Measurements from ENCODE around the gene JDP2. TPM values are rescaled to one million over a fixed set of nuclear protein-coding genes. Genes with fewer than 3 reads are reported as not detected.
A peak's percentile ranks its signal among the peaks of the same experiment; 100 is the strongest.

JDP2 gene
- total RNA-seq, 1 experiment from 2014 or later: 22.8 TPM

DNA sequence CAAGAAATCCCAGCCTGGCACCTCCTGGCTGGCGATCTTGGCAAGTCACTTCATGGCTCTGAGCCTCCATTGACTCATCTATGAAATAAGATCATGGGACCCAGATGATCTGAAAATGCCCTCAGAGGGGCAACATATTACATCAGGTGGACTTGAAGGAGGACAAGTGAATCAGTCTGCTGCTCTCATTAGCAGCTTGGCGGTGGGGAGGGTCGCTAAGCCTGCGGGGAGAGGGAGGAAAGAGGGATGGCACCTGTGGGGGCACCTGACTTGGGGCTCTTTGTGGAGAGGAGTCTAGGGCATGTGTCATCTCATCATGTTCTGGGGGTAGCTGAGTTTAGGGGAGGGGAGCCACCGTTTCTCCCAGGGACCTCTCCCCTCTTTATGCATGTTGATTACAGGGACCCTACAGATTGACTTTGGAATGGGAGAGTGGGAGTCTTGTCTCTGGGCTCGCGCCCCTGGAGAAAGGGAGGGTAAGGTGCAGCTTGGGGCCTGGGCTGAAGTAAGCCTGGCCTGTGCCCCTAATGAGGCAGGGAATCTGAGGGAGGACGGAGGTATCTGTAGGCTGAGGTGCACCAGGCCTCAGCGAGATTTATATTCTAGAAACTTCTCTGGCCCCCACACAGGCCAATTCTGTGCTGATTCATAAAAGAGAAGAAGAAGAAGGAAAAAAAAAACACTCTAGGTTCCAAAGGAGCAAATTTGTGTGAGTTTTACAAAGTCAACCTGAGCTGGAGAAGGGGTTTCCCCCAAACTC lies 65.2 kb downstream of the JDP2 start:
- H2BK20ac ChIP-seq (ENCODE audit: low read depth, low read length, poor library complexity, severe bottlenecking): no peak overlapping the region
- no peaks in the 10 kb centered on the region for H3K9me3 Mint-ChIP-seq
- no peaks in the 10 kb centered on the region for H3K79me2 ChIP-seq (ENCODE audit: insufficient read depth, low read length)
- H3K36me3 Mint-ChIP-seq (ENCODE audit: insufficient read depth in 1 of 3, low read depth in 3 of 3): no peaks in the 10 kb centered on the region
- no peak overlapping the region for H4K91ac ChIP-seq (ENCODE audit: insufficient read length, low read depth, low read length)
- WGBS (ENCODE audit: extremely low coverage, insufficient read length, low lambda C conversion rate): no CpG with 5 or more reads among the region's 9 CpGs
- H3K27ac ChIP-seq (ENCODE audit: insufficient read length, low read depth, low read length): no peak overlapping the region
- no peaks in the 10 kb centered on the region for H3K4me1 ChIP-seq (ENCODE audit: insufficient read depth, low read length)
- H3K4ac ChIP-seq (ENCODE audit: low read depth, low read length): no peak overlapping the region
- no peak overlapping the region for H3K4me2 ChIP-seq (ENCODE audit: insufficient read depth, insufficient read length, low read length)
- no peaks in the 10 kb centered on the region for H3K23me2 ChIP-seq (ENCODE audit: insufficient read length, low read depth, low read length, poor library complexity, severe bottlenecking)
- no peak overlapping the region for H3K56ac ChIP-seq (ENCODE audit: insufficient read length, low read depth, low read length)
- no peak overlapping the region for H3K23ac ChIP-seq (ENCODE audit: insufficient read length, low read depth, low read length)
- peaks cover 2 to 3% of the 10 kb centered on the region in 2 experiments; a peak in 2 of 4 replicates for H3K4me1 Mint-ChIP-seq
- H2BK5ac ChIP-seq (ENCODE audit: insufficient read length, low read length): no peak overlapping the region
- H2AK5ac ChIP-seq (ENCODE audit: insufficient read length, low read length): no peak overlapping the region
- TF ChIP-seq, protein P1, sequence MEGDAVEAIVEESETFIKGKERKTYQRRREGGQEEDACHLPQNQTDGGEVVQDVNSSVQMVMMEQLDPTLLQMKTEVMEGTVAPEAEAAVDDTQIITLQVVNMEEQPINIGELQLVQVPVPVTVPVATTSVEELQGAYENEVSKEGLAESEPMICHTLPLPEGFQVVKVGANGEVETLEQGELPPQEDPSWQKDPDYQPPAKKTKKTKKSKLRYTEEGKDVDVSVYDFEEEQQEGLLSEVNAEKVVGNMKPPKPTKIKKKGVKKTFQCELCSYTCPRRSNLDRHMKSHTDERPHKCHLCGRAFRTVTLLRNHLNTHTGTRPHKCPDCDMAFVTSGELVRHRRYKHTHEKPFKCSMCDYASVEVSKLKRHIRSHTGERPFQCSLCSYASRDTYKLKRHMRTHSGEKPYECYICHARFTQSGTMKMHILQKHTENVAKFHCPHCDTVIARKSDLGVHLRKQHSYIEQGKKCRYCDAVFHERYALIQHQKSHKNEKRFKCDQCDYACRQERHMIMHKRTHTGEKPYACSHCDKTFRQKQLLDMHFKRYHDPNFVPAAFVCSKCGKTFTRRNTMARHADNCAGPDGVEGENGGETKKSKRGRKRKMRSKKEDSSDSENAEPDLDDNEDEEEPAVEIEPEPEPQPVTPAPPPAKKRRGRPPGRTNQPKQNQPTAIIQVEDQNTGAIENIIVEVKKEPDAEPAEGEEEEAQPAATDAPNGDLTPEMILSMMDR (conservative IDR thresholded peaks at IDR 0.05): no peak
- no peaks in the 10 kb centered on the region for H4K20me1 ChIP-seq (ENCODE audit: control insufficient read depth, insufficient read depth, insufficient read length)
- H3K14ac ChIP-seq (ENCODE audit: insufficient read depth, low read length): no peak overlapping the region
- peak overlapping the region in 1 of 3 experiments; percentile 53; a peak in 2 of 7 replicates for H3K27ac Mint-ChIP-seq
- H3K9me3 ChIP-seq (ENCODE audit: control insufficient read depth, low read depth, low read length): no peaks in the 10 kb centered on the region
- H2BK120ac ChIP-seq (ENCODE audit: low read depth, low read length, poor library complexity, severe bottlenecking): no peak overlapping the region
- no peak overlapping the region for H2BK12ac ChIP-seq (ENCODE audit: insufficient read length, low read depth, low read length)
- no peaks in the 10 kb centered on the region; the same call in none of the 2 replicates for H3K27me3 Mint-ChIP-seq (ENCODE audit: low read depth)
- no peak overlapping the region for H3K18ac ChIP-seq (ENCODE audit: insufficient read length, low read depth, low read length)
- no peak overlapping the region for H3K9ac ChIP-seq (ENCODE audit: extremely low read depth, insufficient read length, low read length)
- no peak overlapping the region for H3K4me3 Mint-ChIP-seq
- H4K5ac ChIP-seq (ENCODE audit: insufficient read length, low read depth, low read length): no peak overlapping the region
- H3T11ph ChIP-seq (ENCODE audit: low read length): no peak overlapping the region
- H2AFZ ChIP-seq (ENCODE audit: low read length): no peak overlapping the region
- no peak overlapping the region for H2BK15ac ChIP-seq (ENCODE audit: low read depth, low read length)
- H3K27me3 ChIP-seq (ENCODE audit: insufficient read depth, low read length): no peaks in the 10 kb centered on the region
- H3K79me1 ChIP-seq (ENCODE audit: insufficient read depth, low read depth, low read length, poor library complexity, severe bottlenecking): no peaks in the 10 kb centered on the region
- no peak for DNase-seq
- no peak overlapping the region for H4K8ac ChIP-seq (replicated peaks; ENCODE audit: insufficient read length, low read depth, low read length)
